Trophoblast cell (in vitro differentiated cells and primary cell): ENCODE measurements around the gene ZFP62.

Experiments used
- DNase-seq, 2 donors: peaks; one replicate each; pipeline ENCODE4 v3.0.0-alpha.2; 2016
- H2AFZ ChIP-seq: 2 replicates; pipeline ENCODE4 v1.6.1; 2013; ENCODE audit warnings: low read length, moderate library complexity, mild to moderate bottlenecking; ENCODE audit not compliant: insufficient read depth, poor library complexity
- H2AK5ac ChIP-seq: 2 replicates; pipeline ENCODE4 v1.6.1; 2013; ENCODE audit warnings: mild to moderate bottlenecking, low read length
- H2BK120ac ChIP-seq: 2 replicates; pipeline ENCODE4 v1.6.1; 2013; ENCODE audit warnings: low read length, mild to moderate bottlenecking, moderate library complexity; ENCODE audit not compliant: insufficient read depth, poor library complexity
- H2BK12ac ChIP-seq: 2 replicates; pipeline ENCODE4 v1.6.1; 2013; ENCODE audit warnings: mild to moderate bottlenecking, low read length, moderate library complexity
- H2BK5ac ChIP-seq: 2 replicates; pipeline ENCODE4 v1.6.1; 2013; ENCODE audit warnings: low read length, low read depth, moderate library complexity, mild to moderate bottlenecking; ENCODE audit not compliant: poor library complexity
- H3K14ac ChIP-seq: 2 replicates; pipeline ENCODE4 v1.6.1; 2013; ENCODE audit warnings: mild to moderate bottlenecking, low read length
- H3K18ac ChIP-seq: 2 replicates; pipeline ENCODE4 v1.6.1; 2013; ENCODE audit warnings: mild to moderate bottlenecking, low read length
- H3K23ac ChIP-seq: 2 replicates; pipeline ENCODE4 v1.6.1; 2013; ENCODE audit warnings: low read length
- H3K27ac ChIP-seq: 2 replicates; pipeline ENCODE4 v1.5.1; 2013; ENCODE audit warnings: low read depth, mild to moderate bottlenecking, inconsistent platforms, low read length, moderate library complexity
- H3K27me3 ChIP-seq: 2 replicates; pipeline ENCODE4 v1.6.1; 2013; ENCODE audit warnings: inconsistent platforms, mild to moderate bottlenecking, low read length, moderate library complexity; ENCODE audit not compliant: insufficient read depth
- H3K36me3 ChIP-seq, 2 experiments: 1 replicate in 1 of 2; 2 replicates in 1 of 2; pipeline ENCODE4 v1.6.1; 2013; ENCODE audit warnings: low read length in 2 of 2, mild to moderate bottlenecking in 2 of 2, moderate library complexity in 1 of 2; ENCODE audit not compliant: insufficient read depth in 2 of 2, control insufficient read depth in 1 of 2
- H3K4ac ChIP-seq: 2 replicates; pipeline ENCODE4 v1.6.1; 2013; ENCODE audit warnings: low read depth, mild to moderate bottlenecking, low read length, moderate library complexity
- H3K4me1 ChIP-seq, 2 experiments: 1 replicate in 1 of 2; 2 replicates in 1 of 2; pipeline ENCODE4 v1.6.1; 2013; ENCODE audit warnings: low read length in 2 of 2, mild to moderate bottlenecking in 2 of 2, moderate library complexity in 1 of 2; ENCODE audit not compliant: insufficient read depth in 2 of 2, control insufficient read depth in 1 of 2
- H3K4me2 ChIP-seq: 2 replicates; pipeline ENCODE4 v1.6.1; 2013; ENCODE audit warnings: inconsistent platforms, mild to moderate bottlenecking, low read length, moderate library complexity
- H3K4me3 ChIP-seq: 2 replicates; pipeline ENCODE4 v1.5.1; 2013; ENCODE audit warnings: mild to moderate bottlenecking, low read depth, low read length, inconsistent platforms
- H3K79me1 ChIP-seq: one replicate; pipeline ENCODE4 v1.6.1; 2013; ENCODE audit warnings: low read length
- H3K79me2 ChIP-seq: 2 replicates; pipeline ENCODE4 v1.6.1; 2013; ENCODE audit warnings: low read length, mild to moderate bottlenecking; ENCODE audit not compliant: control insufficient read depth, insufficient read depth, poor library complexity
- H3K9ac ChIP-seq: 2 replicates; pipeline ENCODE4 v1.6.1; 2013; ENCODE audit warnings: mild to moderate bottlenecking, low read length
- H3K9me3 ChIP-seq: 2 replicates; pipeline ENCODE4 v1.6.1; 2013; ENCODE audit warnings: low read depth, mild to moderate bottlenecking, control low read depth, inconsistent platforms, low read length; ENCODE audit not compliant: insufficient read depth
- H4K12ac ChIP-seq: 2 replicates; pipeline ENCODE4 v1.6.1; 2013; ENCODE audit warnings: low read depth, mild to moderate bottlenecking, low read length, moderate library complexity
- H4K8ac ChIP-seq: 2 replicates; pipeline ENCODE4 v1.6.1; 2013; ENCODE audit warnings: low read depth, mild to moderate bottlenecking, low read length, moderate library complexity
- H4K91ac ChIP-seq: one replicate; pipeline ENCODE4 v1.6.1; 2013; ENCODE audit warnings: low read depth, mild to moderate bottlenecking, low read length, moderate library complexity
- WGBS: extraction: QIAGEN DNeasy Blood & Tissue Kit; methylation state at CpG from one replicate; pipeline ENCODE4 v1.1.7; 2013; ENCODE audit warnings: missing lambda C conversion rate; ENCODE audit not compliant: insufficient read length, insufficient coverage; ENCODE audit errors: extremely low coverage; 5-methylcytosine and 5-hydroxymethylcytosine counted together

The ZFP62 gene

DNA sequence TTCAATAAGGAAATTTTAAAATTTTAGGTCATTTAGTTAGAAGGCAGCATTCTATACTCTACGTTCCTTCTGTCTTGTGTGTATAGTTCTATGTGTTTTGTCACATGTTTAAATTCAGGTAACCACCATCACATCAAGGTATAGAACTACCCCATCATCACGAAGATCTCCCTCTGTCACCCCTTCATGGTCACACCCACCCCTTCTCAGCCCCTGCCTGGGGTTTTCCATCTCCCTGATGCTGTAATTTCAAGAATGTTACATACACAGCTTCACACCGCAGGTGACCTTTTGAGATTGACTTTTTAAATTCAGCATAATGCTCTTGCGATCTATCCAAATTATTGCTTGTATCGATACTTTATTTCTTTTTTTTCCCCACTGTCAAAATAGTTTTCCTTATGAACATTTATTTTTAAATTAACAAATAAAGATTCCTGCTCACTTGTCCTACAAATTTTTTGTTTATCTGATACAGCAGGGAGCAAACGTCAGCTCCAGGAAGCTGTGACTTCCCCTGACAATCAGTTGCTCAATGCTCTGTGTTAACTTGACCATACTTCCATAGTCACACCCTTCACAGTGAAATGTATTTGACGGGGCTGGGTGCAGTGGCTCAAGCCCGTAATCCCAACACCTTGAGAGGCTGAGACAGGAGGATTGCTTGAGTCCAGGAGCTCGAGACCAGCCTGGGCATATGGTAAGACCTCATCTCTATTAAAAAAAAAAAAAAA, 48.1 kb upstream of the ZFP62 start:
- Histone ChIP-seq H3K4me2 (no peak overlapping the region), H3K36me3 (no peaks in the 10 kb centered on the region), H3K27ac (no peak overlapping the region), H3K9me3 (no peaks in the 10 kb centered on the region), H2AFZ (no peak overlapping the region), H3K18ac (no peak overlapping the region), H4K91ac (no peak overlapping the region), H2BK12ac (no peak overlapping the region), H3K4me1 (peaks cover 4 to 5% of the 10 kb centered on the region in 2 experiments), H2AK5ac (no peak overlapping the region), H3K79me1 (no peaks in the 10 kb centered on the region), H3K14ac (no peak overlapping the region), H3K9ac (no peak overlapping the region), H2BK120ac (no peak overlapping the region), H3K4ac (no peak overlapping the region), H3K23ac (no peak overlapping the region), H3K27me3 (no peaks in the 10 kb centered on the region), H3K4me3 (no peak overlapping the region), H3K79me2 (no peaks in the 10 kb centered on the region), H2BK5ac (no peak overlapping the region), H4K8ac (no peak overlapping the region), H4K12ac (no peak overlapping the region)
- no peak for DNase-seq
- WGBS, result no CpG with 5 or more reads among the region's 9 CpGs

DNA sequence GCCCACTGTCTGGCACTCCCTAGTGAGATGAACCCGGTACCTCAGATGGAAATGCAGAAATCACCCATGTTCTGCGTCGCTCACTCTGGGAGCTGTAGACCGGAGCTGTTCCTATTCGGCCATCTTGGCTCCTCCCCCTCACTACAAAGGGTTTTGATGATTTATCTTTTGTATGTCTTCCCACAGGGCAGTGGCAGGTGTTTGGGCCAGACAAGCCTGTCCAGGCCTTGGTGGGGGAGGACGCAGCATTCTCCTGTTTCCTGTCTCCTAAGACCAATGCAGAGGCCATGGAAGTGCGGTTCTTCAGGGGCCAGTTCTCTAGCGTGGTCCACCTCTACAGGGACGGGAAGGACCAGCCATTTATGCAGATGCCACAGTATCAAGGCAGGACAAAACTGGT, 47.3 kb upstream of the ZFP62 start:
- H4K12ac ChIP-seq, result no peak overlapping the region
- no peaks in the 10 kb centered on the region for H3K9me3 ChIP-seq
- WGBS, result no CpG with 5 or more reads among the region's 9 CpGs
- no peak for DNase-seq
- H3K18ac ChIP-seq, result no peak overlapping the region
- H3K23ac ChIP-seq, result no peak overlapping the region
- no peak overlapping the region for H4K91ac ChIP-seq
- H3K79me2 ChIP-seq, result no peaks in the 10 kb centered on the region
- no peak overlapping the region for H3K4me2 ChIP-seq
- no peak overlapping the region for H2BK120ac ChIP-seq
- no peak overlapping the region for H3K4ac ChIP-seq
- no peaks in the 10 kb centered on the region for H3K27me3 ChIP-seq
- no peak overlapping the region for H3K4me3 ChIP-seq
- no peaks in the 10 kb centered on the region for H3K36me3 ChIP-seq
- peaks cover 4 to 5% of the 10 kb centered on the region in 2 experiments for H3K4me1 ChIP-seq
- no peak overlapping the region for H4K8ac ChIP-seq
- H2AFZ ChIP-seq, result no peak overlapping the region
- no peak overlapping the region for H2BK5ac ChIP-seq
- no peak overlapping the region for H2AK5ac ChIP-seq
- H3K9ac ChIP-seq, result no peak overlapping the region
- H3K27ac ChIP-seq, result no peak overlapping the region
- H2BK12ac ChIP-seq, result no peak overlapping the region
- H3K79me1 ChIP-seq, result no peaks in the 10 kb centered on the region
- H3K14ac ChIP-seq, result no peak overlapping the region

DNA sequence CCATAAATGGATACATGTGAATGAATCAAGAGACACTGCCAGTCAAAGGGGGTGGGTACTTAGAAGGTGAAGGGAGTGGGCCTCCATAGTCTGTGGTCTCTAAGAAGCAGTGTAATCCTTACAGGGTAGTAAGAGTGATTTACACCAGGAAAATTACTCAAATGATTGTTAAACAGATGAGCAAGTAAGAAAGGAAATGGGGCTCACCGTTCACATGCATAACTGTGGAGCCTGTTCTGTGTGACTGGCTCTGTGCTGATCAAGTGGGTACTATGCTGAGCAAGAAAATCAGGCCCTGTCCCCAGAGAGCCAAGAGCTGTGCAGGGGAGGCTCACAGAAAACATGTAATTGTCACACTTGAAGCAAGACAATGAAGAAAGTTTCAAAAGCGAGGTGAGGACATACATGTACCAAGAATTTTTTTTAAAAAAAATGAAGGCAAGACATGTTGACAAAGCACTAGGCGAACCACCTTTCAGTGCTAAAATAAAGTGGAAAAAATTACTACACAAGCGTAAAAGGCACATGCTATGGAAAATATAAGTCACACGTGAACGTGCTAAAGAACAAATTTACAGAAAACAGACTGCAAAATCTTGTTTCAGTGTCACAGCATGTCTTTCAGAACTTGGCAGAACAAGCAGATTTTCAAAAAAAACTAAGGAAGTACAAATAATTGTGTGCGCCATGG, 40.4 kb upstream of the ZFP62 start:
- Histone ChIP-seq H4K8ac (no peak overlapping the region), H3K18ac (no peak overlapping the region), H2AK5ac (no peak overlapping the region), H3K9me3 (peaks cover 6% of the 10 kb centered on the region), H3K4me3 (no peak overlapping the region), H3K79me2 (no peaks in the 10 kb centered on the region), H3K14ac (no peak overlapping the region), H3K79me1 (no peaks in the 10 kb centered on the region), H4K91ac (no peak overlapping the region), H2BK120ac (no peak overlapping the region), H2AFZ (no peak overlapping the region), H3K9ac (no peak overlapping the region), H2BK5ac (no peak overlapping the region), H3K27ac (no peak overlapping the region), H3K4me1 (no peaks in the 10 kb centered on the region), H3K27me3 (no peaks in the 10 kb centered on the region), H4K12ac (no peak overlapping the region), H3K4me2 (no peak overlapping the region), H3K23ac (no peak overlapping the region), H2BK12ac (no peak overlapping the region), H3K36me3 (no peaks in the 10 kb centered on the region), H3K4ac (no peak overlapping the region)
- WGBS, result no CpG with 5 or more reads among the region's 7 CpGs
- DNase-seq, result no peak

DNA sequence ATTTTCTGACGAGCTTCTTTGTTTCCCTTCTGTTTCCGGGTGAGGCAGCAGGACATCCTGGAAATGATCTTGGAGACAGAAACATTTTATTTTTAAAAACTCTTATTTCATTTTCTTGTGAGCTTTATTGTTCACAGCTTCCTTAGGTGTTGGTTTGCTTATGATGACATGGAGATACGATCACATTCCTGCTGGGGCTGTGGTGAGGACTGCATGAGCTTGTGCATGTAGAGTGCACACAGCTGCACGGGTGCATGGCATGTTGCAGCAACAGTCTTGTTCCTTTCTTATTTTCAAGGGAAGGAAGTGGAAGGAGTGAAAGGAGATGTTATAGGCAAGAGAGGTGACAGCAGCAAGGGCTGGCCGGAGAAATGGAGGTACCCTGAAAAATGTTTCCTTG, 39.1 kb upstream of the ZFP62 start:
- no peak overlapping the region for H2BK5ac ChIP-seq
- no peak overlapping the region for H2AK5ac ChIP-seq
- no peak overlapping the region for H3K27ac ChIP-seq
- H3K14ac ChIP-seq, result no peak overlapping the region
- H3K4me2 ChIP-seq, result no peak overlapping the region
- H3K79me1 ChIP-seq, result no peaks in the 10 kb centered on the region
- no peaks in the 10 kb centered on the region for H3K4me1 ChIP-seq
- H3K18ac ChIP-seq, result no peak overlapping the region
- H3K23ac ChIP-seq, result no peak overlapping the region
- no peak overlapping the region for H3K4ac ChIP-seq
- no peak overlapping the region for H4K91ac ChIP-seq
- DNase-seq, result peak in 1 of 2 donors; percentile 6
- H2BK12ac ChIP-seq, result no peak overlapping the region
- H3K4me3 ChIP-seq, result no peak overlapping the region
- no peaks in the 10 kb centered on the region for H3K27me3 ChIP-seq
- H3K9ac ChIP-seq, result no peak overlapping the region
- no peak overlapping the region for H2AFZ ChIP-seq
- no peaks in the 10 kb centered on the region for H3K36me3 ChIP-seq
- H3K79me2 ChIP-seq, result no peaks in the 10 kb centered on the region
- peaks cover 6% of the 10 kb centered on the region for H3K9me3 ChIP-seq
- no peak overlapping the region for H2BK120ac ChIP-seq
- no CpG with 5 or more reads among the region's 5 CpGs for WGBS
- H4K8ac ChIP-seq, result no peak overlapping the region
- H4K12ac ChIP-seq, result no peak overlapping the region
